Astrocyte of the spinal cord (primary cell): Measurements from ENCODE around the gene PISD.

Source experiments
- DNase-seq: peaks from one replicate; pipeline ENCODE4 v3.0.0; 2011; ENCODE audit warnings: low read depth, low spot score
- H3K4me3 ChIP-seq: 2 replicates; pipeline ENCODE4 v1.5.1; 2011; ENCODE audit warnings: low read depth, mild to moderate bottlenecking, low read length, moderate library complexity
- CTCF ChIP-seq: IDR thresholded peaks from 2 replicates; pipeline ENCODE4 v1.5.1; 2012; ENCODE audit warnings: low read depth, mild to moderate bottlenecking, low read length, inconsistent platforms
- in situ Hi-C: cut with HindIII; loops from 2 replicates; pipeline ENCODE4 v1.10.0; 2017; ENCODE audit warnings: low sequenced_read_pairs

PISD gene

GRCh38 chr22:31613286-31613903 lies 48.6 kb downstream of the PISD start:
- in situ Hi-C loops: no loop called here
- no peak overlapping the region for H3K4me3 ChIP-seq
- DNase-seq: no peak
- no peak for TF ChIP-seq CTCF

DNA sequence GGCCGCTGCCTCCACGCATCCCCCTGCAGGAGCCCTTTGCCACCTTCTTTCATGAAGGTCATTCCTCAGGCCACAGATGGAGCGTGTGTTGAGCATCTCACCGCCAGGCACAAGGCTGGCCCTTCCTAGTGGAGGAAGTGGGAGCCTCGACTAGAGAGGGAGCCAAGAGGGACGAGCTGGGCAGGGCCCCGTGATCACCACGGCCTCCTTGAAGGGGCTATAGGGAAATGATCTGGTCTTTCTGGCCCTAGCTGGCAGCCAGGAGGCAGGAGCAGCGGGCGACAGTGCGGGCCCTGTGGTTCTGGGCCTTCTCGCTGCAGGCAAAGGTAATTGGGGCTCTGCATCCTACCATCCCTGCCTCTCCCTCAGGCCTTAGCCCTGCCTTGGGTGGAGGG lies 49.1 kb downstream of the PISD start:
- DNase-seq: no peak
- in situ Hi-C loops: no loop called here
- H3K4me3 ChIP-seq: no peak overlapping the region
- no peak for TF ChIP-seq CTCF

DNA sequence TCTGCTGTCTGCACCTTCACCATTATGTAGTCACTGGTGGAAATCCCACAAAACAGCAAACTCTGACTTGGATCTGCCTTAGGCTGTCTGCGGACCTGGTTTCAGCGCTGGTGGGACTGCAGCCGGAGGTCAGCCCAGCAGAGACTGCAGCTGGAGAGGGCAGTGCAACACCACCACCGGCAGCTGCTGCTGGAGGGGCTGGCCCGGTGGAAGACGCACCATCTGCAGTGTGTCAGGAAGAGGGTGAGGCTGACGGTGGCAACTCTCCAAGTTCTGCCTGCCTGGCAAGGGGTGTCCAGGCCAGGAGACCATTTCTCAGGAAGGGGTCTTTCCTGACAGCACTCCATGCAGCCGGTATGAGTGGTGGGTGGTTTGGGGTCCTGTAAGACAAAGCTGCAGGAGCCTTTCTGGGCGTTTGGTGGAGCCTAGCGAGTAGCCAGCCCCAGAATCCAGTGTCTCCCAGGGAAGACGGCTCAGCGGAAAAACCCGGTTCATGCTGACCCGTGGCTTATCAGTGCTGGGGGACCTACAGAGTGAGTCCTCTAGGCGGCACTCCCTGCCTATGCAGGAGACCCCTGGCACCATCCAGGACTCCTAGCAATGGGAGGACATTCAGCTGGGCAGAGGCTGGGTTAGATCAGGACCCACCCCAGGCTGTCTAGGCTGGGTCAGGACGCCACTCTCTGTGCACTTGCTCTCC lies 50.8 kb downstream of the PISD start:
- H3K4me3 ChIP-seq: no peak overlapping the region
- TF ChIP-seq CTCF: no peak
- DNase-seq: no peak
- in situ Hi-C loops: no loop called here

- no peak overlapping the region for H3K4me3 ChIP-seq
- in situ Hi-C loops: no loop called here
- TF ChIP-seq CTCF: no peak
These were observed 51.4 kb downstream of the PISD start for GRCh38 chr22:31610611-31611010.

GRCh38 chr22:31609716-31610115 lies 52.3 kb downstream of the PISD start:
- no peak for TF ChIP-seq CTCF
- in situ Hi-C loops: no loop called here
- H3K4me3 ChIP-seq: no peak overlapping the region
- DNase-seq: no peak

More at GRCh38 chr22:31610611-31611010, 51.4 kb downstream of the PISD start:
- DNase-seq: no peak

- no peak for TF ChIP-seq CTCF
- DNase-seq: no peak
- in situ Hi-C loops: no loop called here
- H3K4me3 ChIP-seq: no peak overlapping the region
These were observed 54.3 kb downstream of the PISD start for GRCh38 chr22:31607696-31608095.
